Urinary bladder (tissue), 4 donors: ENCODE results near the gene RPL38. TPM values are rescaled to one million over a fixed set of nuclear protein-coding genes. Genes with fewer than 3 reads are reported as not detected.
"Not testable (repeated sequence)": the region's sequence is repeated elsewhere in the genome, so short reads cannot be mapped to it uniquely, and the experiment has no call there.

Source experiments
- DNase-seq: peaks from one replicate; pipeline ENCODE4 v3.0.0-alpha.2; 2015; ENCODE audit errors: extremely low spot score
- H3K27ac ChIP-seq: one replicate; pipeline ENCODE4 v1.5.1; 2013; ENCODE audit warnings: low read depth, mild to moderate bottlenecking, moderate library complexity
- H3K36me3 ChIP-seq: one replicate; pipeline ENCODE4 v1.6.1; 2013; ENCODE audit warnings: mild to moderate bottlenecking, moderate library complexity; ENCODE audit not compliant: insufficient read depth
- H3K4me1 ChIP-seq: one replicate; pipeline ENCODE4 v1.6.1; 2013; ENCODE audit warnings: mild to moderate bottlenecking, moderate library complexity; ENCODE audit not compliant: insufficient read depth
- H3K4me3 ChIP-seq: one replicate; pipeline ENCODE4 v1.5.1; 2013; ENCODE audit warnings: low read depth, low read length
- WGBS: extraction: QIAGEN DNeasy Blood & Tissue Kit; methylation state at CpG from one replicate; pipeline ENCODE4 v1.1.7; 2013; 5-methylcytosine and 5-hydroxymethylcytosine counted together
- polyA plus RNA-seq: library from polyadenylated mRNA; stranded (reverse); fragments of 200-250 nt; gene quantifications from one replicate; pipeline ENCODE4 v1.2.3, GENCODE V29; 2013
- total RNA-seq: library from RNA; depleted of rRNA; stranded (reverse); fragments of >200 nt; gene quantifications from one replicate; pipeline ENCODE4 v1.2.3, GENCODE V29; 2014
- donor health status: healthy with polysubstance abuse.
- donor health status: healthy.

The RPL38 gene
- total and polyA plus RNA-seq, 2 donors = 1,535 to 1,536 TPM

- Histone ChIP-seq H3K36me3 (no peaks in the 10 kb centered on the region), H3K4me1 (no peaks in the 10 kb centered on the region), H3K4me3 (no peak overlapping the region), H3K27ac (no peak overlapping the region)
- no peak for DNase-seq
- 48% methylated on average over 3 of the region's 3 CpGs for WGBS
Measured at GRCh38 chr17:74172700-74173099, 30.8 kb upstream of the RPL38 start.

GRCh38 chr17:74176546-74177001 is 26.9 kb upstream of the RPL38 start:
- DNase-seq = peak; percentile 36
- 45% methylated on average over 10 of the region's 10 CpGs for WGBS

DNA sequence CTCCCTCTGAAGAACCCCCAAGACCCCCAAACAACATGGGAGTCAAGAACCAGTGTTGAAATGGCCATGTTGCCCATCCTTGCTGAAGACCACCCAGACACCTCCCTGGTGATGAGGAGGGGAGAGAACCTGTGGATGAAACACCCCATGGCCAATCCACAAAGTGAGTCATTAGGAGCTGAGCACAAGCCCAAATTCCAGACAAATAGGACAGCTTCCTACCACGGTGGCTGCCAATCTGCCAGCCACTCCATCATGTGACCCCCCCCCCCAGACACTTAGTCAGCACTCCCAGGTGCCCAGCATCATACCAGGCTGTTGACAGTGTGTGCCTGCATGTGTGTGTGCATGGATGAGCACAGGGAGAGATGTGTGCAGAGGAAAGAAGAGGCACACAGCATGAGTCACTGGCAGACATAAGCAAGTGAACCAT is 26.4 kb upstream of the RPL38 start:
- Histone ChIP-seq H3K4me1 (no peaks in the 10 kb centered on the region), H3K27ac (no peak overlapping the region), H3K4me3 (no peak overlapping the region), H3K36me3 (no peaks in the 10 kb centered on the region)
- WGBS = 18% methylated on average over 1 of the region's 1 CpG
- DNase-seq = no peak

More at GRCh38 chr17:74176546-74177001, 26.9 kb upstream of the RPL38 start:
- H3K36me3 ChIP-seq = no peaks in the 10 kb centered on the region
- H3K27ac ChIP-seq = no peak overlapping the region
- no peak overlapping the region for H3K4me3 ChIP-seq
- H3K4me1 ChIP-seq = no peaks in the 10 kb centered on the region

DNA sequence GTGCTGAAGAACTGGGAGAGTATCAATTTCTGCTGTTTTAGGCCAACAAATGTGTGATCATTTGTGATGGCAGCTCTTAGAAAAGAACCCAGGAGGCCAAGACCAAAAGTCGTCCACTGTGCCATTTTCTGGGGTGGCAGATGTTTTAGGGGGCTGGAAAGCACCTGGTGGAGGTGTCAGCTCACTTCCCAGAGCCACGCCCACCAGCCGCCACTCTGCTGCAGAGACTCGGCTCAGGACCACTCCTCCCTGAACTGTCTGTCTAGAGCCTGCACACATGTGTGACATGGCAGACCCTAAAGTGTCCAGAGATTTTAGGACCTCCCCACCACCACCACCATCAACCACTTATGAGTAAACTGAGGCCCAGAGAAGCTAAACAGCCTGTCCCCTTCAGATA is 23.9 kb upstream of the RPL38 start:
- no peaks in the 10 kb centered on the region for H3K4me1 ChIP-seq
- 67% methylated on average over 4 of the region's 4 CpGs for WGBS

GRCh38 chr17:74180336-74180735 is 23.1 kb upstream of the RPL38 start:
- Histone ChIP-seq H3K4me1 (no peaks in the 10 kb centered on the region), H3K36me3 (no peaks in the 10 kb centered on the region), H3K4me3 (no peak overlapping the region), H3K27ac (no peak overlapping the region)
- no peak for DNase-seq
- WGBS = 32% methylated on average over 8 of the region's 8 CpGs

More for the DNA sequence above, 23.9 kb upstream of the RPL38 start:
- H3K36me3 ChIP-seq = no peaks in the 10 kb centered on the region
- DNase-seq = no peak
- no peak overlapping the region for H3K4me3 ChIP-seq
- H3K27ac ChIP-seq = no peak overlapping the region

- Histone ChIP-seq H3K4me1 (no peaks in the 10 kb centered on the region), H3K36me3 (no peaks in the 10 kb centered on the region), H3K4me3 (no peak overlapping the region), H3K27ac (no peak overlapping the region)
- 88% methylated on average over 4 of the region's 4 CpGs for WGBS
- no peak for DNase-seq
Measured at GRCh38 chr17:74181341-74181740, 22.1 kb upstream of the RPL38 start.

DNA sequence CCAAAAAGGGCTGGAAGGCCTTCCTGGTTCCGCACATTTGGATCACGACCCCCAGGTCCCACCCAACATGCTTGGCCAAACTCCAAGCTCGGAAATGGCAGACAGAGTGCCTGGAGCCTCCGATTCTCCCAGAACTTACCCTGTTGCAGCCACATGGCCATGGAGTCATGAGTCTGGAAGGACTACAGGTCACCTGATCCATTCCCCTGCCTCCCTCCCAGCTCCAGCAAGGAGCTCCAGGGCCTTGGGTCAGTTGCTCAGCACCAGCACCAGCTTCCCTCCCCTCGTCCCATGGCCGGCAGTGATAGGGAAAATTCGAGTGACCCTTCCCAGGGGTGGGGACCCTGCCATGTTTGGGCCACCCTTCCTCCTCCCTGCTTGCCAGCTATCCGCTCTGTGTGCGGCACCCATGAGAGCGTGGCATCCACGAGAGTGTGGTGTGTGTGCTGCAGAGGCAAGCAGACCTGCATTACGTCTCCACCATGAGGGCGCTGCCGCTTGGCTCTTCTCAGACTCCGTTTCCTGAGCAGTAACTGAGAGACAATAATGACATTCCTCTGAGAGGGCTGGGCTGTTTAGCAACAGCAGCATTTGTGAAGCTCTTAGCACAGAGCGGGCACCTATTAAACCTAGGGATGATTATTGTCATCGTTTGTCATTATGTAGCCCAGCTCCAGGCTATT is 21.3 kb upstream of the RPL38 start:
- WGBS = 67% methylated on average over 17 of the region's 17 CpGs
- no peaks in the 10 kb centered on the region for H3K4me1 ChIP-seq
- no peak overlapping the region for H3K4me3 ChIP-seq
- no peaks in the 10 kb centered on the region for H3K36me3 ChIP-seq
- DNase-seq = no peak
- no peak overlapping the region for H3K27ac ChIP-seq

- Histone ChIP-seq H3K27ac (no peak overlapping the region), H3K4me3 (no peak overlapping the region), H3K4me1 (no peaks in the 10 kb centered on the region), H3K36me3 (no peaks in the 10 kb centered on the region)
- DNase-seq = no peak
- 77% methylated on average over 9 of the region's 9 CpGs for WGBS
Measured at GRCh38 chr17:74183411-74183810, 20.1 kb upstream of the RPL38 start.

GRCh38 chr17:74185571-74186185 is 17.8 kb upstream of the RPL38 start:
- no peak overlapping the region for H3K27ac ChIP-seq
- no peaks in the 10 kb centered on the region for H3K36me3 ChIP-seq
- no peak overlapping the region for H3K4me3 ChIP-seq
- H3K4me1 ChIP-seq = no peaks in the 10 kb centered on the region
- no peak for DNase-seq
- WGBS = 70% methylated on average over 9 of the region's 9 CpGs

GRCh38 chr17:74186498-74186897 is 17.0 kb upstream of the RPL38 start:
- WGBS = 90% methylated on average over 20 of the region's 20 CpGs
- Histone ChIP-seq H3K4me3 (no peak overlapping the region), H3K27ac (no peak overlapping the region), H3K36me3 (no peaks in the 10 kb centered on the region), H3K4me1 (no peaks in the 10 kb centered on the region)
- no peak for DNase-seq

DNA sequence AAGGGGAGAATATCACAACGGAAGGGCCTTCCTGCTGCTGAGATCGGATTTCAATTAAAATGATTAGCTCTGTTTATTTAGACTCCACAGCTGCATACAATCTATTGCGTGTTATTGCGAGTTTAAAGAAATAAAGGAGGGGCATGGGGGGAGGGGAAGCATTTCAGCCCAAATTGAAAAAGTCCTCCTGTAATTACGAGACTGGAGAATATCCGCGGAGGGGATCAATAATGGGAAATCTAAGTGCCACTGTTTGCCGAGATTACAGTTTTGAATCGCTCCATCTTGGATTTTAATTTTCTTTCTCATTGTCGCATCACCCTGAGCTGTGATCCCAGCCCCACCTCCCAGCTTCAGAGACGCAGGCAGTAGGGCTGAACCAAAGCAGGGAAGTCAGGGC is 15.7 kb upstream of the RPL38 start:
- no peak overlapping the region for H3K4me3 ChIP-seq
- H3K27ac ChIP-seq = no peak overlapping the region
- no peaks in the 10 kb centered on the region for H3K4me1 ChIP-seq
- 40% methylated on average over 11 of the region's 11 CpGs for WGBS
- no peaks in the 10 kb centered on the region for H3K36me3 ChIP-seq
- no peak for DNase-seq

DNA sequence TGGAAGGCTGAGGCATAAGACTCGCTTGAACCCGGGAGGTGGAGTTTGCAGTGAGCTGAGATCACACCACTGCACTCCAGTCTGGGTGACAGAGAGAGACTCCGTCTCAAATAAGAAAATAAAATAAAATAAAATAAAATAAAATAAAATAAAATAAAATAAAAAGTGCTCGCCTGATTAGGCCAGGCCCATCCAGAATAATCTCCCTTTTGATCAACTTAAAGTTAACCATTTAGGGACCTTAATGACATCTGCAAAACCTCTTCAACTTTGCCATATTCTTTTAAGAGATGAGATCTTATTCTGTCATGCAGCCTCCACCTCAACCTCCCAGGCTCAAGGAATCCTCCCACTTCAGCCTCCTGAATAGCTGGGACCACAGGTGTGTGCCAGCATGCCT is 14.8 kb upstream of the RPL38 start:
- H3K27ac ChIP-seq, H3K4me1 ChIP-seq, H3K36me3 ChIP-seq, DNase-seq, H3K4me3 ChIP-seq: not testable (repeated sequence)
- WGBS = 83% methylated on average over 4 of the region's 4 CpGs

- H3K27ac ChIP-seq = no peak overlapping the region
- WGBS = 44% methylated on average over 2 of the region's 2 CpGs
- H3K36me3 ChIP-seq = no peaks in the 10 kb centered on the region
- H3K4me3 ChIP-seq = no peak overlapping the region
- no peaks in the 10 kb centered on the region for H3K4me1 ChIP-seq
- DNase-seq = no peak
Measured at GRCh38 chr17:74190154-74190553, 13.3 kb upstream of the RPL38 start.

GRCh38 chr17:74190807-74191406 is 12.6 kb upstream of the RPL38 start:
- no peaks in the 10 kb centered on the region for H3K4me1 ChIP-seq
- H3K36me3 ChIP-seq = no peaks in the 10 kb centered on the region
- no peak for DNase-seq
- no peak overlapping the region for H3K4me3 ChIP-seq
- H3K27ac ChIP-seq = no peak overlapping the region
- WGBS = 51% methylated on average over 6 of the region's 6 CpGs
